Naive thymus-derived CD4-positive, alpha-beta T cell (primary cell): ENCODE data around the gene WFIKKN2. TPM values are rescaled to one million over a fixed set of nuclear protein-coding genes. Genes with fewer than 3 reads are reported as not detected.

Experiments
- ATAC-seq: fragments of 150-1000 bp; cut with Tn5 transposase; 2 replicates; pipeline ENCODE4 v1.10.0; 2021; ENCODE audit warnings: mild to moderate bottlenecking, moderate library complexity
- CTCF ChIA-PET: fragments of 350-600 bp; sonication (Branson Sonifier 250); formaldehyde crosslinking; loops from one replicate; lab custom pipeline; 2021; ENCODE audit warnings: antibody characterized with exemption; lab: Charles Lee
- POLR2A ChIA-PET: fragments of 350-600 bp; sonication (Branson Sonifier 250); formaldehyde crosslinking; loops from one replicate; lab custom pipeline; 2021; ENCODE audit warnings: antibody characterized with exemption, inconsistent platforms; lab: Charles Lee
- DNase-seq, 9 donors: peaks; one replicate each; pipeline versions ENCODE4 v3.0.0 to v3.0.0-alpha.2; 2020 to 2022; ENCODE audit warnings: mixed read lengths in 1 of 9
- H3K27ac ChIP-seq: one replicate; pipeline ENCODE4 v1.7.0; 2013; ENCODE audit warnings: mild to moderate bottlenecking, low read depth, low read length, moderate library complexity
- H3K27me3 ChIP-seq, 2 donors: one replicate each; pipeline ENCODE4 v1.7.0; 2013; ENCODE audit warnings: low read length in 2 of 2, mild to moderate bottlenecking in 2 of 2, moderate library complexity in 2 of 2; ENCODE audit not compliant: control insufficient read depth in 2 of 2, insufficient read depth in 2 of 2
- H3K36me3 ChIP-seq, 3 experiments: 1 replicate in 2 of 3; 2 replicates in 1 of 3; pipeline ENCODE4 v1.7.0; 2013; ENCODE audit warnings: low read length in 3 of 3, mild to moderate bottlenecking in 3 of 3, moderate library complexity in 1 of 3; ENCODE audit not compliant: insufficient read depth in 3 of 3, control insufficient read depth in 2 of 3
- H3K4me1 ChIP-seq, 2 donors: one replicate each; pipeline ENCODE4 v1.7.0; 2013; ENCODE audit warnings: low read length in 2 of 2, mild to moderate bottlenecking in 2 of 2, moderate library complexity in 1 of 2; ENCODE audit not compliant: control insufficient read depth in 2 of 2, insufficient read depth in 2 of 2
- H3K4me3 ChIP-seq: 2 replicates; pipeline ENCODE4 v1.7.0; 2013; ENCODE audit warnings: mild to moderate bottlenecking, low read length
- H3K9me3 ChIP-seq, 3 experiments: 1 replicate in 2 of 3; 2 replicates in 1 of 3; pipeline ENCODE4 v1.7.0; 2013; ENCODE audit warnings: low read length in 3 of 3; ENCODE audit not compliant: control insufficient read depth in 2 of 3
- H3K27ac Mint-ChIP-seq, 9 donors: one replicate each; pipeline ENCODE4 v1.8.0; 2020 to 2022; ENCODE audit warnings: mixed read lengths in 9 of 9, mild to moderate bottlenecking in 8 of 9, moderate library complexity in 5 of 9, inconsistent platforms in 2 of 9
- H3K27me3 Mint-ChIP-seq, 5 donors: one replicate each; pipeline ENCODE4 v1.8.0; 2021 to 2022; ENCODE audit warnings: mixed read lengths in 5 of 5, mild to moderate bottlenecking in 1 of 5
- H3K36me3 Mint-ChIP-seq, 5 donors: one replicate each; pipeline ENCODE4 v1.8.0; 2020 to 2022; ENCODE audit warnings: mixed read lengths in 5 of 5, mild to moderate bottlenecking in 3 of 5, inconsistent platforms in 1 of 5
- H3K4me1 Mint-ChIP-seq, 7 donors: one replicate each; pipeline ENCODE4 v1.8.0; 2020 to 2022; ENCODE audit warnings: mixed read lengths in 7 of 7, mild to moderate bottlenecking in 3 of 7, inconsistent platforms in 1 of 7
- H3K4me3 Mint-ChIP-seq, 10 donors: one replicate each; pipeline ENCODE4 v1.8.0; 2020 to 2022; ENCODE audit warnings: mild to moderate bottlenecking in 10 of 10, mixed read lengths in 10 of 10, moderate library complexity in 6 of 10, inconsistent platforms in 2 of 10
- H3K9me3 Mint-ChIP-seq, 11 donors: one replicate each; pipeline ENCODE4 v1.8.0; 2020 to 2022; ENCODE audit warnings: mixed read lengths in 11 of 11, mild to moderate bottlenecking in 4 of 11, inconsistent platforms in 1 of 11, moderate library complexity in 1 of 11
- intact Hi-C, 2 donors: fragments of 100-400 bp; cut with micrococcal nuclease; formaldehyde crosslinking; loops; one replicate each; pipeline ENCODE4 v1.15.1; 2023
- polyA plus RNA-seq, 2 donors: library from polyadenylated mRNA; unstranded; fragments of 300-500 nt; fragmentation: Illumina TruSeq; gene quantifications; one replicate each; pipeline ENCODE4 v1.2.3, GENCODE V29; 2021
- total RNA-seq, 6 experiments: library from RNA in 5 of 6; stranded (reverse) in 5 of 6; gene quantifications; 1 replicate in 5 of 6; 2 replicates in 1 of 6; pipeline ENCODE4 v1.2.3 and lab custom pipeline; 2021 to 2026

The WFIKKN2 gene
- total and polyA plus RNA-seq, 7 experiments from 2014 or later: not detected

DNA sequence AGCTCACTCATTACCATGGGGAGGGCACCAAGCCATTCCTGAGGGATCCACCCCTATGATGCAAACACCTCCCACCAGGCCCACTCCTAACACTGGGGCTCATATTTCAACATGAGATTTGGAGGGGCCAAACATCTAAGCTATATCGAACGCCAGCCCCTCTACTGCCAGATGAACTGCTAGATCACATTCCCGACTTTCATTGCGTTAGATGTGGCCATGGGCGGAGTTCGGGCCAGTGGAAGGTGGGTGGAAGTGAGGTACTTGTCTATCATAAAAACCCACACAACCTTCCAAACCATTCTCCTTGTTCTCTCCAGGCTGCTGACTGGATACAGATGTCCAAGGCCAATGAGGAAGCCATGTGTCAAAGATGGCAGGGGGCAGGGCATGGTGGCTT is 41.0 kb upstream of the WFIKKN2 start:
- Mint-ChIP-seq H3K4me1 (peaks cover 0 to 8% (median 0%) of the 10 kb centered on the region in 7 donors), H3K27me3 (peaks cover 0 to 13% (median 0%) of the 10 kb centered on the region in 5 donors), H3K27ac (no peak overlapping the region), H3K9me3 (peaks cover 0 to 1% (median 0%) of the 10 kb centered on the region in 11 donors), H3K36me3 (no peaks in the 10 kb centered on the region), H3K4me3 (no peak overlapping the region)
- H3K27ac ChIP-seq: no peak overlapping the region
- ATAC-seq (no peak), DNase-seq (no peak)
- H3K4me1 ChIP-seq: no peaks in the 10 kb centered on the region
- POLR2A ChIA-PET: no interaction called here
- CTCF ChIA-PET: no interaction called here
- no peak overlapping the region for H3K4me3 ChIP-seq
- H3K36me3 ChIP-seq: no peaks in the 10 kb centered on the region
- intact Hi-C loops: no loop called here
- no peaks in the 10 kb centered on the region for H3K9me3 ChIP-seq
- H3K27me3 ChIP-seq: no peaks in the 10 kb centered on the region

DNA sequence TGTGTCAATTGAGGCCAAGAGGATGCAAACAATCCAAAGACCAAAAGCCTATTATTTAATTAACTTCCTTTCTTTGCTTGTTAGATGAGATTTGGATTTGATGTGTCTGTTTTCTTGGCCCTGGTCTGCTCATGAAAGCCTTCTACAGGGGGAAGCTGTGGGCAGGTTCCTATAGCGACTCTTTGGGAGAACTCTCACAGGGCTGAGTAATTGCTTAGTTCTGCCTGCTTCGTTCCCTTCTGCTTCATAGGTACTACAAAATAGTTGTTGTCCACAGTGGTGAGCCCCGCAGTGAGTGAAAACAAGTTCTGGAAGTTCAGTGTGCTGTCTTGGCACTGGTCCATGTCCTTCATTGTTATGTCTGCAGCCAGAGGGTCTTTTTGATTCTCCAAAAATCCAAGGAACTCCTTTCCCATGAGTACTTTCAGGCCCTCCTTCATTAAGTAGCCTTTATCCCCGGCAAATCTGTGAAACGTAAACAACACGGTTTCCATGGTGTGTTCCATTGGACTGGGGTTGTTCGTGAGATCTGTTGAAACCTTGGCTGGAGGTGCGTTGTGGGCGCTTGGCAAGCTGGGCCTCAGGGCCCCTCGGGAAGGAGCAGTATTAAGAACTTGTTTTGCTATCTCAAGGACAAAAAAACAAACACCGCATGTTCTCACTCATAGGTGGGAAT is 38.1 kb upstream of the WFIKKN2 start:
- H3K27me3 Mint-ChIP-seq: peaks cover 0 to 4% (median 0%) of the 10 kb centered on the region in 5 donors
- ATAC-seq: no peak
- H3K27me3 ChIP-seq: no peaks in the 10 kb centered on the region
- no peak overlapping the region for H3K4me3 ChIP-seq
- H3K27ac ChIP-seq: no peak overlapping the region
- H3K27ac Mint-ChIP-seq: no peak overlapping the region
- no peaks in the 10 kb centered on the region for H3K4me1 ChIP-seq
- H3K9me3 ChIP-seq: no peaks in the 10 kb centered on the region
- CTCF ChIA-PET: no interaction called here
- POLR2A ChIA-PET: no interaction called here
- H3K9me3 Mint-ChIP-seq: peaks cover 0 to 3% (median 0%) of the 10 kb centered on the region in 11 donors
- DNase-seq: no peak
- intact Hi-C loops: no loop called here
- H3K36me3 ChIP-seq: no peaks in the 10 kb centered on the region
- H3K4me1 Mint-ChIP-seq: peaks cover 0 to 2% (median 0%) of the 10 kb centered on the region in 7 donors
- H3K4me3 Mint-ChIP-seq: no peak overlapping the region
- no peaks in the 10 kb centered on the region for H3K36me3 Mint-ChIP-seq

DNA sequence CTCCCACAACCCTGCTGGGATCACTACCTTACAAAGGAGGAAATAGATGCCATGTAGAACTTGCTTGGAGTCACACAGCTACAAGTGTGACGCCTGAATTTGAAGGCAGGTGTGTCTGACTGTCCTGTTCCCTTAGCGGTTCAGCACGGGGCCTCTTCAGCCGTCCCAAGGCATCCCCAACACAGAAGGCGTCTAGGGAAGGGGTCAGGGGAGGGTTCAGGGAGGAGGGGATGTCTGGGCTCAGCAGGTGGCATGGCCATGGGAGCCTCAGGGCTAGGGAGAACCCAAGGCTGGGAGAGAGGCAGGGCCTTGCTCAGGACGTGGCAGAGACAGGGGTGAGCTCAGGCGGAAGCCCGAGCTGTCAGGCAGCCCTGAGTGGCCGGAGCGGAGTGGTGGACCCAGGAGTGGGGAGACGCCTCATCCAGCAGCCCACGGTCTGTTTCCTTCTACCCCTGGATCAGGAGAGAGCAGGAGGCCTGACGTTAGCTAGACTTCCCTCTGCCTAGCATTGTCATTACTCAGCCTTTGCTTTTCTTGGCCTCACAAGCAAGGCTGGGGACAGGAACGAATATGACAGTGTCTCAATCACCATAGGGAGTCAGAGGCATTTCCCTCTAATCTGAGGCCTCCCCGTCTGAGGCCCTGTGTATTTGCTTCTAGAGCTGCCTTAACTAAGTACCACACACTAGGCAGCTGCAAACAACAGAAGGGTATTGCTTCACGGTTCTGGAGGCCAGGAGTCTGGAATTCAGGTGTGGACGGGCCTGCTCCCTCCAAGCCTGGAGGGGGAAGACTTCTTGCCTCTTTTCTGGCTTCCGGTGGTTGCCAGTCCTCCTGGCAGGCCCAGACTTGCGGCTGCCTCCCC is 36.7 kb upstream of the WFIKKN2 start:
- H3K9me3 Mint-ChIP-seq: peaks cover 0 to 1% (median 0%) of the 10 kb centered on the region in 11 donors
- intact Hi-C loops: no loop called here
- ATAC-seq: no peak
- no peak overlapping the region for H3K27ac ChIP-seq
- no peaks in the 10 kb centered on the region for H3K4me1 Mint-ChIP-seq
- no peak for DNase-seq
- no peak overlapping the region for H3K27ac Mint-ChIP-seq
- H3K36me3 ChIP-seq: no peaks in the 10 kb centered on the region
- H3K27me3 Mint-ChIP-seq: peaks cover 0 to 2% (median 0%) of the 10 kb centered on the region in 5 donors
- H3K27me3 ChIP-seq: no peaks in the 10 kb centered on the region
- POLR2A ChIA-PET: no interaction called here
- H3K4me3 ChIP-seq: no peak overlapping the region
- H3K9me3 ChIP-seq: no peaks in the 10 kb centered on the region
- H3K4me3 Mint-ChIP-seq: no peak overlapping the region
- CTCF ChIA-PET: no interaction called here
- H3K4me1 ChIP-seq: no peaks in the 10 kb centered on the region
- no peaks in the 10 kb centered on the region for H3K36me3 Mint-ChIP-seq

DNA sequence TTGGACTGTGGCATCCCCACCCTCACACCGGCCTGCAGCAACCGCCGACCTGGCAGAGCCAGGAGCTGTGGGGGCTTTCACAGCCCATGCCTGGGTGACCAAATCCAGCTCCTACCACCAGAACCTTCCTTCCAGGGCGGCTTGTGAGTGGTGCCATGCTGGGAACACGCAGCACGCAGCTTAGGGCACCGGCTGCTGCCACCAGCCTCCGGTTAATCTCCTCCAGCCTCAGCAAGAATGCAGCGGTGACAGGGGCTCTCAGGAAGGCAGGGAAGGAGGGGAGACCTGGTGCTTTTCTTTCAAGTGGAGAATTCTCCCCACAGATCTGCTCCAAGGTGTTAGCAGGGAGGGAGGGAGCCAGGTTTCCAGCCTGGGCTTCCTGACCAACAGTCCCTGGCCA is 35.8 kb upstream of the WFIKKN2 start:
- CTCF ChIA-PET: no interaction called here
- intact Hi-C loops: no loop called here
- H3K9me3 ChIP-seq: no peaks in the 10 kb centered on the region
- Mint-ChIP-seq H3K4me3 (no peak overlapping the region), H3K4me1 (no peaks in the 10 kb centered on the region), H3K9me3 (peaks cover 0 to 1% (median 0%) of the 10 kb centered on the region in 11 donors), H3K27me3 (peaks cover 0 to 2% (median 0%) of the 10 kb centered on the region in 5 donors), H3K27ac (no peak overlapping the region), H3K36me3 (no peaks in the 10 kb centered on the region)
- no peaks in the 10 kb centered on the region for H3K36me3 ChIP-seq
- POLR2A ChIA-PET: no interaction called here
- no peaks in the 10 kb centered on the region for H3K4me1 ChIP-seq
- DNase-seq (no peak), ATAC-seq (no peak)
- H3K27ac ChIP-seq: no peak overlapping the region
- no peaks in the 10 kb centered on the region for H3K27me3 ChIP-seq
- H3K4me3 ChIP-seq: no peak overlapping the region

DNA sequence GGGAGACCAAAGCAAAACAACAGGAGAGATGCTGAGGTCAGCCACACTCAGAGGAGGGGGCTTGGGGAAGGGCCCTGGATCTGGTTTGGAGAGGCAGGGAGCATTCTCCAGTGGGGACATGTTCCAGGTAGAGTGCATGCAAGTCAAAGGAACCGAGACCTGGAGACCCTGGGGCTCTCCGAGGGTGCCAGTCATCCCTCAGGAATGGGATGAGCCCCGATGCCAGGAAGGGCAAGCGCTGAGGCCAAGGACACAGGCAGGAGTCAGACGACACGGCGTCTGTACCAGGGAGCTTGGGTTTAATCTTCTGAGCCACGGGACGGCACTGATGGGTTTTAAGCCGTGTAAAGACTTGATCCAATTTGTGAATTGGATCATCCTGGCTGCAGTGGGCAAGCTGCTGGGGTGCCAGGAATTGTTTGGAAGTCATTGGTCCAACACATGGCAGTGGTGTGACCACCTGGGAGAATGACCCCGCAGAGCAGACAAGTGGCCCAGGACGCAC is 35.1 kb upstream of the WFIKKN2 start:
- H3K4me3 ChIP-seq: no peak overlapping the region
- intact Hi-C loops: no loop called here
- Mint-ChIP-seq H3K27me3 (peaks cover 0 to 2% (median 0%) of the 10 kb centered on the region in 5 donors), H3K36me3 (no peaks in the 10 kb centered on the region), H3K27ac (no peak overlapping the region), H3K4me3 (no peak overlapping the region), H3K9me3 (peaks cover 0 to 1% (median 0%) of the 10 kb centered on the region in 11 donors), H3K4me1 (no peaks in the 10 kb centered on the region)
- POLR2A ChIA-PET: no interaction called here
- DNase-seq (no peak), ATAC-seq (no peak)
- no peaks in the 10 kb centered on the region for H3K36me3 ChIP-seq
- H3K9me3 ChIP-seq: no peaks in the 10 kb centered on the region
- no peaks in the 10 kb centered on the region for H3K27me3 ChIP-seq
- no peak overlapping the region for H3K27ac ChIP-seq
- no peaks in the 10 kb centered on the region for H3K4me1 ChIP-seq
- CTCF ChIA-PET: no interaction called here

DNA sequence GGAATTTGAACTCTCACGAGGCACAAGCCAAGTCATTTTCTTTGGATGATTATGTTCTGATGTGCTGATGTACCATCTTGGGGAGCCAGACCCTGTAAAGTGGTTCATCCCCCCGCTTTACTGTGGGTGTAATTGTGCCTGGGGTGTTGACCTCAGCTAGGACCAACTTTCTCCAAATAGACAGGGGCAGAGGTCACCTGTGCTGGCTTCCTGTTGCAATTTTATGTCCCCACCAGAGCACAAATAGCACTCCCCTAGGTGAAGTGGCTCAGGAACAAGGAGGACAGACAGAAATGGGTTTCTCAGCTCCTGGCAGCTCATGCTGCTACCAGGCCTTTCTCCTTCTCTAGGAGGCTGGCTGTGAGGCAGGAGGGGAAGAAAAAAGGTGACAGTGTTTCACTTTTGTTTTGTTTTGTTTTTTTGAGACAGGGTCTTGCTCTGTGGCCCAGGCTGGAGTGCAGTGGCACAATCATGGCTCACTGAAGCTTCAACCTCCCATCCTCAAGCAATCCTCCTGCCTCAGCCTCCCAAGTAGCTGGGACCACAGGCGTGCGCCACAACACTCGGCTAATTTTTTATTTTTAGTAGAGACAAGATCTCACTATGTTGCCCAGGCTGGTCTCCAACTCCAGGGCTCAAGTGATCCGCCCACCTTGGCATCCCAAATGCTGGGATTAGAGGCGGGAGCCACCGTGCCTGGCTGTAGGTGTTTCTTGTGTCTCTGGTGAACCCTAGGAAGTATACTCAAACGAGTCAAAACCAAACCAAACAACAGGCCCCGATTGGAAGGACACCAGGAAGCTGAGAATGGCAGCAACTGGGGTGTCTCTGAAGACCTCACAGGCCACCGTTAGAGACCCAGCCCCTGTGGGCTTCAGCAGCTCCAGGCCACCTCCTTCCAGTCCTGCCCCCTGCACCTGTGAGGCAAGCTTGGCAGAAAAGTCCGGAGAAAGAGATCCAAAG is 32.5 kb upstream of the WFIKKN2 start:
- no peaks in the 10 kb centered on the region for H3K36me3 Mint-ChIP-seq
- CTCF ChIA-PET: interaction anchor here (0.6 to 0.8 kb wide), 2 partner anchors 153 to 220 kb away, joined by 3 read pairs; no protein-coding TSS in a partner anchor
- intact Hi-C loops: no loop called here

More for the DNA sequence above, 32.5 kb upstream of the WFIKKN2 start:
- no peak for DNase-seq
- no peaks in the 10 kb centered on the region for H3K27me3 ChIP-seq
- H3K36me3 ChIP-seq: no peaks in the 10 kb centered on the region
- Mint-ChIP-seq H3K4me3 (no peak overlapping the region), H3K27ac (no peak overlapping the region), H3K9me3 (peaks cover 0 to 1% (median 0%) of the 10 kb centered on the region in 11 donors), H3K27me3 (peaks cover 0 to 2% (median 0%) of the 10 kb centered on the region in 5 donors), H3K4me1 (no peaks in the 10 kb centered on the region)
- H3K4me3 ChIP-seq: no peak overlapping the region
- no peak for ATAC-seq
- H3K9me3 ChIP-seq: no peaks in the 10 kb centered on the region
- no peaks in the 10 kb centered on the region for H3K4me1 ChIP-seq
- POLR2A ChIA-PET: interaction anchor here (0.6 to 0.7 kb wide), 2 partner anchors 344 to 358 kb away, joined by 3 to 5 read pairs; no protein-coding TSS in a partner anchor
- H3K27ac ChIP-seq: no peak overlapping the region
